GM13977 (cell line): ENCODE measurements around the gene SPCS1.

ENCODE experiments used
- DNase-seq: peaks from one replicate; pipeline ENCODE4 v3.0.0; 2012; ENCODE audit warnings: low spot score
- in situ Hi-C: fragments of 300-500 bp; cut with MboI; formaldehyde crosslinking; loops from one replicate; pipeline ENCODE4 v1.12.0; 2022; ENCODE audit warnings: low sequenced_read_pairs, low pct_unique_long_range_greater_than_20kb, mixed read lengths, inconsistent platforms; ENCODE audit not compliant: unreplicated experiment
- TF ChIP-seq, protein P1 (sequence below): IDR thresholded peaks from 2 replicates; pipeline ENCODE4 v1.5.1; 2012; ENCODE audit warnings: mild to moderate bottlenecking, control low read depth; ENCODE audit not compliant: insufficient read depth; ENCODE audit errors: extremely low read depth, missing control alignments

The SPCS1 gene

DNA sequence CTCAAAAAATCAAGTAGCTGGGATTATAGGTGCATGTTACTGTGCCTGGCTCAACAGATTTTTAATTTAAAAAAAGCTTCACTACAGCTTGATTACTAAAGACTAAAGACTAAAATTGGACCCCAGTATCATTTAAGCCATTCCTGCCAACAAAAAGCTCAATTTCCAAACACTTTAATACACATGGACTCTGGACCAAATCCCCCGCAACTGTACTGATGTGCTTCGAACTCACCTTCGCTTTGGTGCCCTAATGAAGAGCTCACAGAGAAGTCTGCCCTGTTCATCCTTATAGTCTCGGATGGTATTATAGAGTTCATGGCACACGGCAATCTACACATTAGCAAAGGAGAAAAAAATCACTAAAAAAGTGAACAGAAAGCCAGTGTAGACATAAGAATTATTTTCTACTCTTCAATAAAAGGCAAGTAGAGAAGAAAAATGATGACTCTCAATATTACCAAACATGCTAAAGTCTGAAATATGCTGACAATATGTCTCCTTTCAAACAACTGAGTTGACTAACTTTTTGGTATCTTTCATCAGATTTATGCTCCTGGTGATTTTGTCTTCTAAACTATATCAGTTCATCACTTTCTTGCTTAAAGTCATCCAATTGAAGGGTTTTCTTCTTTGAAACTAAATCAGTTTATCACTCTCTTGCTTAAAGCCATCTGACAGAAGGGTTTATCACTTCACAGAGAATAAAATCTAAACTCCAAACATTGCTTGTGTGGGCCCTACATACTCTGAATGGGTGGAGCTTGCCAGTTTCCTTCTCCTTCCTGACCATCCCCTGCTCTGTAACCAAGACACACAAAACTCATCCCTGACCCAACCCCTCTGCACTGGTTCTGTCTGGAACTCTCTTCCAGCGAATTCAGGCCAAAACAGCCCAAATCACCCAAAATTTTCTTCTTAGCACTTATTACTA is 27.4 kb upstream of the SPCS1 start:
- DNase-seq = no peak
- in situ Hi-C loops = no loop called here

DNA sequence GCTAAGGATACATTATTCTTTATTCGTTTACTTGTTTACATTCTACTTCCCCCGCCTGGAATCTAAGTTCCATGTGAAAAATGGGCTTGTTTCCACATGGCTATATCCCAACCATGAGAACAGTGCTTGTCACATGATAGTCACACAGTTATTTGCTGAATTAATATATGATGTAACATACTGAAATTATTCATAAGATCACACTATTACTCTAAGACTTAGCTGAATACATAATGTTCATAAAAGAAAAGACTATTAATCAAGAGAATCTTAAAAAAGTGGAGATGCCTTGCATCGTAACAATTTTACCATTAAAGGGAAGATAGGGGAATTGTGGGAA is 26.7 kb upstream of the SPCS1 start:
- TF ChIP-seq, protein P1, sequence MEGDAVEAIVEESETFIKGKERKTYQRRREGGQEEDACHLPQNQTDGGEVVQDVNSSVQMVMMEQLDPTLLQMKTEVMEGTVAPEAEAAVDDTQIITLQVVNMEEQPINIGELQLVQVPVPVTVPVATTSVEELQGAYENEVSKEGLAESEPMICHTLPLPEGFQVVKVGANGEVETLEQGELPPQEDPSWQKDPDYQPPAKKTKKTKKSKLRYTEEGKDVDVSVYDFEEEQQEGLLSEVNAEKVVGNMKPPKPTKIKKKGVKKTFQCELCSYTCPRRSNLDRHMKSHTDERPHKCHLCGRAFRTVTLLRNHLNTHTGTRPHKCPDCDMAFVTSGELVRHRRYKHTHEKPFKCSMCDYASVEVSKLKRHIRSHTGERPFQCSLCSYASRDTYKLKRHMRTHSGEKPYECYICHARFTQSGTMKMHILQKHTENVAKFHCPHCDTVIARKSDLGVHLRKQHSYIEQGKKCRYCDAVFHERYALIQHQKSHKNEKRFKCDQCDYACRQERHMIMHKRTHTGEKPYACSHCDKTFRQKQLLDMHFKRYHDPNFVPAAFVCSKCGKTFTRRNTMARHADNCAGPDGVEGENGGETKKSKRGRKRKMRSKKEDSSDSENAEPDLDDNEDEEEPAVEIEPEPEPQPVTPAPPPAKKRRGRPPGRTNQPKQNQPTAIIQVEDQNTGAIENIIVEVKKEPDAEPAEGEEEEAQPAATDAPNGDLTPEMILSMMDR = no peak
- DNase-seq = no peak
- in situ Hi-C loops = no loop called here

More for the DNA sequence above, 27.4 kb upstream of the SPCS1 start:
- TF ChIP-seq, protein P1 = no peak

DNA sequence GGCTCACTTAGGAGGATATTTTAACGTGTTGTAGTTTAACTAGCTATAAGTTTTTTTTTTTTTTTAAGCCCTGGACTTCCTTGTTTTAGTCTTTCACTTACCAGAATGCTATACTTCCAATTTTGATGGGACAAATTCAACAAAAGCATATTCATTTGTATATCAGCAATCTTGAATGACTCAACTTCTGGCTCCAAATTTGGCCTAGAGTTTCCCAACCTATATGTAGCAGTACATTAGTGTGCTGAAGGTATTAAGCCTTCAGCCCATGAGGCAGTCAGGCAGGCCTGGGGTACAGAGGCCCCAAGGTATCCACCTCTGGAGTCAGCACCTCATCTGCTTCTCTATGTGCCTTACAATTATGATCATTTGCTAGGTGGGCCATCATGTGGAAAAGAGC is 26.1 kb upstream of the SPCS1 start:
- TF ChIP-seq, protein P1 = no peak
- in situ Hi-C loops = no loop called here
- DNase-seq = no peak

DNA sequence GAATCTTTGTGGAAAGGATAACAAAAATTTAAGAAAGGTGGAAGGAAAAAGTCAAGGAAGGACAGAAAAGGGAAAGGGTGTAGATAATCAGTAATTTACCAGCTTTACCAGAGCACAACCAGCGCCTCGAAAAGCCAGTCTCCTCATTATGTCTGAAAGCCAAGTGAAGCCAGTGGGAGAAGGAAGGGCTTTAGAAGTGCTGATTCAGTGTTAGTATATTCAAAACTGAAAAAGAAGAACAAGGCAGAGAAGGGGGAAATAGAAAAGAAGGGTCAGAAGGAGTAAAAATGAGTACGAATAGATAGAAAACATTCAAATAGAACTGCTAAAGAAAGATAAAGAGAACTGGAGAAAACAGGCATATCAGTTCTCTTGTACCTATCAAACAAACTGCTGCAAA is 24.3 kb upstream of the SPCS1 start:
- no peak for DNase-seq
- in situ Hi-C loops = no loop called here
- TF ChIP-seq, protein P1 = no peak

DNA sequence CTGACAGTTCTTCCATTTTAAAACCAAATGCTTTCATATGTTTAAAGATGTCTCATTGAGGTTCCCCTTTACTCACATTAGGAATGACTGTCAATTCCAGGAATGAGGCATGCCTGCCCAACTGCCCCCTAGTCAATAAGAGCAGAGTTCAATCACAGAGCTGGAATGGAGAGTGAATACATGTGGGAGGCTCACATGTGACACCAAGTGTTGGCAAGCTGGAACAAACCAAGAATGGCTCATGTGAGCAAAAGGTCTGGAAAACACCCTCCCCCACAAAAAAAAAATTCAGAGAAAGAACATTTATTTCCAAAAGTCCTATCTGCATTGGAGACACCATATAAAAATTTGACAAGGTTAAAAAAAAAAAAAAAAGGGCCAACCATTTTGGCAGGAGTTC is 23.9 kb upstream of the SPCS1 start:
- in situ Hi-C loops = no loop called here
- TF ChIP-seq, protein P1 = peak; percentile 33
- DNase-seq = no peak

DNA sequence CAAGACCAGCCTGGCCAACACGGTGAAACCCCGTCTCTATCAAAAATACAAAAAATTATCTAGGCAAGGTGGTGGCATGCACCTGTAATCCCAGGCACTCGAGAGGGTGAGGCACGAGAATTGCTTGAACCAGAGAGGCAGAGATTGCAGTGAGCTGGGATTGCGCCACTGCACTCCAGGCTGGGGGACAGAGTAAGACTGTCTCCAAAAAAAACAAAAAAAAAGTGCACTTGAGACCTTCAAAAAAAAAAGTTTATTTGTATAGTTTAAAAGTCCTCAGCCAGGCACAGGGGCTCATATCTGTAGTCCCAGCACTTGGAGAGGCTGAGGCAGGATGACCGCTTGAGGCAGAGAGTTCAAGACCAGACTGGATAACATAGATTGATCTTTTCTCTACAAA is 22.3 kb upstream of the SPCS1 start:
- in situ Hi-C loops = no loop called here
- TF ChIP-seq, protein P1 = no peak
- no peak for DNase-seq
